ENCODE data around the gene PARP4.

DNA sequence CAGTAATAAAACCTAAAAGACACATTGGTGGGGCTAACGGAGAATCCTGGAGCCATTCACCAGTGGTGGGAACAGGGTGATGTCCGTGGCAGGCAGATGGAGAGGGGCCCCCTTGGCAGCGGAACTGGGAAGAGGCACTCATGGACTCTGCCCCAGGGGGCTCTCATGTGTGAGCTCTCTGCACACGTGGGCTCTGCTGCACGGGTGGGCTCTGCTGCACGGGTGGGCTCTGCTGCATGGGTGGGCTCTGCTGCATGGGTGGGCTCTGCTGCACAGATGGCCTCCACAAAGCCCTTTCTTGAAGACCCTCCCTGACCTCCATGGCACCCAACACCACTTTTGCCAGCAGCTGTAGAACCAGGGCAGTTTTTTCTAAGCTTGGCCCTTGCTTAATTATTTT, 52.3 kb downstream of the PARP4 start:
- TF ChIP-seq ZSCAN16 (tag by site-specific recombination; IDR thresholded peaks at IDR 0.05) = no peak
- no peak for TF ChIP-seq ZNF146 (tag by site-specific recombination; IDR thresholded peaks at IDR 0.05)
- TF ChIP-seq, protein P1, sequence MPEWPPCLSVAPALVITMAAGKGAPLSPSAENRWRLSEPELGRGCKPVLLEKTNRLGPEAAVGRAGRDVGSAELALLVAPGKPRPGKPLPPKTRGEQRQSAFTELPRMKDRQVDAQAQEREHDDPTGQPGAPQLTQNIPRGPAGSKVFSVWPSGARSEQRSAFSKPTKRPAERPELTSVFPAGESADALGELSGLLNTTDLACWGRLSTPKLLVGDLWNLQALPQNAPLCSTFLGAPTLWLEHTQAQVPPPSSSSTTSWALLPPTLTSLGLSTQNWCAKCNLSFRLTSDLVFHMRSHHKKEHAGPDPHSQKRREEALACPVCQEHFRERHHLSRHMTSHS (tag by site-specific recombination; IDR thresholded peaks at IDR 0.05) = no peak
- no peak for TF ChIP-seq ZNF121 (tag by site-specific recombination; IDR thresholded peaks at IDR 0.05)
- TF ChIP-seq ZNF629 (tag by site-specific recombination; IDR thresholded peaks at IDR 0.05) = no peak
- TF ChIP-seq, protein P2, sequence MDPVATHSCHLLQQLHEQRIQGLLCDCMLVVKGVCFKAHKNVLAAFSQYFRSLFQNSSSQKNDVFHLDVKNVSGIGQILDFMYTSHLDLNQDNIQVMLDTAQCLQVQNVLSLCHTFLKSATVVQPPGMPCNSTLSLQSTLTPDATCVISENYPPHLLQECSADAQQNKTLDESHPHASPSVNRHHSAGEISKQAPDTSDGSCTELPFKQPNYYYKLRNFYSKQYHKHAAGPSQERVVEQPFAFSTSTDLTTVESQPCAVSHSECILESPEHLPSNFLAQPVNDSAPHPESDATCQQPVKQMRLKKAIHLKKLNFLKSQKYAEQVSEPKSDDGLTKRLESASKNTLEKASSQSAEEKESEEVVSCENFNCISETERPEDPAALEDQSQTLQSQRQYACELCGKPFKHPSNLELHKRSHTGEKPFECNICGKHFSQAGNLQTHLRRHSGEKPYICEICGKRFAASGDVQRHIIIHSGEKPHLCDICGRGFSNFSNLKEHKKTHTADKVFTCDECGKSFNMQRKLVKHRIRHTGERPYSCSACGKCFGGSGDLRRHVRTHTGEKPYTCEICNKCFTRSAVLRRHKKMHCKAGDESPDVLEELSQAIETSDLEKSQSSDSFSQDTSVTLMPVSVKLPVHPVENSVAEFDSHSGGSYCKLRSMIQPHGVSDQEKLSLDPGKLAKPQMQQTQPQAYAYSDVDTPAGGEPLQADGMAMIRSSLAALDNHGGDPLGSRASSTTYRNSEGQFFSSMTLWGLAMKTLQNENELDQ (tag by site-specific recombination; IDR thresholded peaks at IDR 0.05; ENCODE audit: low read depth) = no peak
- TF ChIP-seq, protein P3, sequence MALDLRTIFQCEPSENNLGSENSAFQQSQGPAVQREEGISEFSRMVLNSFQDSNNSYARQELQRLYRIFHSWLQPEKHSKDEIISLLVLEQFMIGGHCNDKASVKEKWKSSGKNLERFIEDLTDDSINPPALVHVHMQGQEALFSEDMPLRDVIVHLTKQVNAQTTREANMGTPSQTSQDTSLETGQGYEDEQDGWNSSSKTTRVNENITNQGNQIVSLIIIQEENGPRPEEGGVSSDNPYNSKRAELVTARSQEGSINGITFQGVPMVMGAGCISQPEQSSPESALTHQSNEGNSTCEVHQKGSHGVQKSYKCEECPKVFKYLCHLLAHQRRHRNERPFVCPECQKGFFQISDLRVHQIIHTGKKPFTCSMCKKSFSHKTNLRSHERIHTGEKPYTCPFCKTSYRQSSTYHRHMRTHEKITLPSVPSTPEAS (tag by site-specific recombination; IDR thresholded peaks at IDR 0.05) = no peak
- TF ChIP-seq SP3 (tag by site-specific recombination; IDR thresholded peaks at IDR 0.05) = no peak
- TF ChIP-seq ZNF510 (tag by site-specific recombination; IDR thresholded peaks at IDR 0.05; ENCODE audit: insufficient replicate concordance) = no peak
- no peak for TF ChIP-seq ZNF274 (IDR thresholded peaks at IDR 0.05; ENCODE audit: low read length)
- no peak for TF ChIP-seq ZNF274 (tag by site-specific recombination; IDR thresholded peaks at IDR 0.05; ENCODE audit: borderline replicate concordance)
- TF ChIP-seq, protein P4, sequence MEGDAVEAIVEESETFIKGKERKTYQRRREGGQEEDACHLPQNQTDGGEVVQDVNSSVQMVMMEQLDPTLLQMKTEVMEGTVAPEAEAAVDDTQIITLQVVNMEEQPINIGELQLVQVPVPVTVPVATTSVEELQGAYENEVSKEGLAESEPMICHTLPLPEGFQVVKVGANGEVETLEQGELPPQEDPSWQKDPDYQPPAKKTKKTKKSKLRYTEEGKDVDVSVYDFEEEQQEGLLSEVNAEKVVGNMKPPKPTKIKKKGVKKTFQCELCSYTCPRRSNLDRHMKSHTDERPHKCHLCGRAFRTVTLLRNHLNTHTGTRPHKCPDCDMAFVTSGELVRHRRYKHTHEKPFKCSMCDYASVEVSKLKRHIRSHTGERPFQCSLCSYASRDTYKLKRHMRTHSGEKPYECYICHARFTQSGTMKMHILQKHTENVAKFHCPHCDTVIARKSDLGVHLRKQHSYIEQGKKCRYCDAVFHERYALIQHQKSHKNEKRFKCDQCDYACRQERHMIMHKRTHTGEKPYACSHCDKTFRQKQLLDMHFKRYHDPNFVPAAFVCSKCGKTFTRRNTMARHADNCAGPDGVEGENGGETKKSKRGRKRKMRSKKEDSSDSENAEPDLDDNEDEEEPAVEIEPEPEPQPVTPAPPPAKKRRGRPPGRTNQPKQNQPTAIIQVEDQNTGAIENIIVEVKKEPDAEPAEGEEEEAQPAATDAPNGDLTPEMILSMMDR (tag by site-specific recombination; IDR thresholded peaks at IDR 0.05) = no peak
- no peak for TF ChIP-seq ZNF473 (tag by site-specific recombination; IDR thresholded peaks at IDR 0.05)
- TF ChIP-seq ZXDB (tag by site-specific recombination; IDR thresholded peaks at IDR 0.05) = no peak
